ENCODE results near the gene MAGEA2. TPM values are rescaled to one million over a fixed set of nuclear protein-coding genes. Genes with fewer than 3 reads are reported as not detected.

The MAGEA2 gene
- total RNA-seq, 6 donors from 2014 or later, result 0.20 TPM; not detected in 5

Other genes starting within 250 kb of the MAGEA2 start
- not detected for gene GABRQ, start 115.9 kb downstream of the MAGEA2 start, total RNA-seq
- gene MAGEA3, start 55.0 kb downstream of the MAGEA2 start, total RNA-seq, result under 1 TPM in 2 of 6 donors, not detected in 4; 0.20 to 0.51 TPM
- gene CSAG2, start 44.6 kb downstream of the MAGEA2 start, total RNA-seq, result not detected
- not detected for gene MAGEA2B, start 39.2 kb downstream of the MAGEA2 start, total RNA-seq
- not detected for gene CSAG1, start 20.1 kb downstream of the MAGEA2 start, total RNA-seq
- under 1 TPM in 2 of 6 donors, not detected in 4; 0.20 to 0.37 TPM for gene MAGEA12, start 20.1 kb downstream of the MAGEA2 start, total RNA-seq
- not detected for gene CSAG3, start 5.4 kb upstream of the MAGEA2 start, total RNA-seq
- gene MAGEA6, start 15.8 kb upstream of the MAGEA2 start, total RNA-seq, result under 1 TPM in 1 of 6 donors, not detected in 5; 0.31 TPM
- 10 to 100 TPM; 21.1 to 89.4 (median 32.5) TPM for gene CETN2, start 76.9 kb upstream of the MAGEA2 start, total RNA-seq
- gene NSDHL, start 77.2 kb upstream of the MAGEA2 start, total RNA-seq, result 10 to 100 TPM in 5 of 6 donors, 1 to 10 TPM in 1; 5.2 to 26.0 (median 21.1) TPM
- gene ZNF185, start 144.2 kb upstream of the MAGEA2 start, total RNA-seq, result 10 to 100 TPM; 13.6 to 26.4 (median 19.9) TPM
- not detected for gene PNMA5, start 240.3 kb upstream of the MAGEA2 start, total RNA-seq

Measured in upper lobe of left lung (tissue), 6 donors.